GM21515 (cell line): ENCODE results near the gene TWF1.
"Not testable (repeated sequence)": the region's sequence is repeated elsewhere in the genome, so short reads cannot be mapped to it uniquely, and the experiment has no call there.

Source experiments
- ATAC-seq: cut with Tn5 transposase; IDR thresholded peaks from one replicate; pipeline ENCODE4 v1.9.1; 2021; ENCODE audit not compliant: unreplicated experiment

TWF1 gene

DNA sequence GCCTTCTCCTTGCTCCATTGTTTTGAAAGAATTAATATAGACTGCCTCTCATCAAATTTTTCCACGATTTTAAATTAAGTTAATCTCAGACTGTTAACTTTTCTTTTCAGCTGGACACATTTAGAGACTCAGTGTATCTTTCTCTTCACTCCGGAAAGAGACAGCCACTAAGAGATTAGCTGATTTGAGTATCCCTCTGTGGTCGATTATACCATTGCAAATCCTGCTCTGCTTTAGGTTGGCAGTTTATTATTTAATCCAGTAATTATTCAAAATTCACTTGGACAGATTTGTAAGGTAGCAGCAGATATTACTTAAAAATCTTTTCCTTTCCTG is 588 bp upstream of the TWF1 start:
- ATAC-seq: no peak

DNA sequence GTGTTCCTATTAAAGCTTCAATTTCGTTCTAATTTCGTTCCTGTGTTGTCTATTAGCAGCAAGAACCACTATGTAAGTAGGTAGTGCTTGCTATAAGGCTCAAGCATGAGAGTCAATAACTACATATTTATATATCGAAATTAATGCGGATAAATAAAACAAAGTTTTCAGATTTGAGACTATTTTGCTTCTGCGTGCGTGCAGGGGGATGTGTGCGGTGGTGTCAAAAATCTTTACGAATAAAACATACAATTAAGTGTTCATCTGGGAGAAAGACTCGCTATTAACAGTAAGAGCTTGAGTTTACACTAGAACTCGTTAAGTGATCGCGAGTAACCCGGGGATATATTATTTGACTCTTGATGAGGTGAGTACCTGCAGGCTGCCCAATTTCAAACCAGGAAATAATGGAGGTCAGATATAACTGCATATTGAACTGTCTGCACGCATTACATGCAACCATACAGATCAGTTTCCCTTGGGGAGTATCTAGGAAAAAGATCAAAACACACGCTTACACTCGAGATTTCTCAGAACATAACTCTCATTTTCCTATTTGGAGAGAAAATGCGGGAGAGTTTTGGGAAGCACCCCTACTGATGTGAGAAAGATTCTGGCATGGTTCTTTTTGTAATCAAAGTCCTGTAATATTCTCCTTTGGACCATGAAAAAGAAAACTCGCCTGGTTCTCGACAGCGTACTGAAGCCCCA is 813 bp downstream of the TWF1 start:
- no peak for ATAC-seq

DNA sequence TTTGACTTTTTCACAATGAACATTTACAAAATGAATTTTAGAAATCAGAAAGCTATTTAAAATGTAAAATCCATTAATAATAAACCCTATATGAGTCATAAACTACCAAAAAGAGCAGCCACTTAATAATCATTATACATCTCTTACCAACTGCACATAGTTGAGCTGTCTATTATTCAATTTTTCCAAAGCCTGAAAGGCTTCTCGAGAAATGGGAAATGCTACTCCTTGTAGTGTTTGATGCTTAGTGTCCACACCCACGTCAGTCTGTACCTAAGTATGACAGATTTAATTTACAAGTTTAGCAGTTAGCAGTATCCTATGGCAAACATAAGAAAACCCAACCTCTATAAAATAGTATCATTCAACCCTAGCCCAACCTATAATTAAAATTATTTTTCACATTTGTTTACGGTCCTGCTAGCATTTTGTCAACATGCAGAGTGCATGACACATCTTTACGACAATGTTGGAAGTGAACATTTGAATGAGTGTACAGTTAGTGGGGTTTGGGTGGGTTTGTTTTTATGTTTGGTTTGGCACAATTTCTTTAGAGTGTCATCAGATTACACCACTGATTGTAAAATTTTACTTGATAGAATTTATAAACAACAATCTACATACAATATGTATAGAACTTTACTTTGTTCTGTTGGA is 8.4 kb downstream of the TWF1 start:
- ATAC-seq: no peak

DNA sequence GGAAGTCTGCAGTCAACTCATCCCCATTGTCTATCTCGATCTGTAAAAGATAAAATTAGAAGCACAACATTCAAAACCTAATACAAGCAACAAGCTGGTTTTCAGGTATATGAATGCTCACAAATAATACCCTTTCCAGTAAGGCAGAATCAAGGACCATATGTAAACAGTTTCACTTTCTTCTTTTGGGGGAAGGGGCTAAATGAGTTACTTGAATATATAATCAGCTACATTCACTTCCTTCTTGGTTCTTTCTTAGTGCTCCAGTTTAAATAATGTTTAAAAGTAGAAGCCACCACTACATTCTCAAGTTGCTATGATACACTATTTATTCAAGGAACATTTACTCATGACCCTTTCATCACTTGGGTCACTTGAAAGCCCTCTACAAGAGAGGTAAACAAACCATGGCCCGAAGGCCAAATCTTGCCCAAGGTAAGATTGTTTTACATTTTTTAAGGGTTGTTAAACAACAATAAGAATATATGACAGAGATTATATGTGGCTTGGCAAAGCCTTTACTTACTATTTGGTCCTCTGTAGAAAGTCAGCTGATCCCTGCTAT is 10.3 kb downstream of the TWF1 start:
- no peak for ATAC-seq

DNA sequence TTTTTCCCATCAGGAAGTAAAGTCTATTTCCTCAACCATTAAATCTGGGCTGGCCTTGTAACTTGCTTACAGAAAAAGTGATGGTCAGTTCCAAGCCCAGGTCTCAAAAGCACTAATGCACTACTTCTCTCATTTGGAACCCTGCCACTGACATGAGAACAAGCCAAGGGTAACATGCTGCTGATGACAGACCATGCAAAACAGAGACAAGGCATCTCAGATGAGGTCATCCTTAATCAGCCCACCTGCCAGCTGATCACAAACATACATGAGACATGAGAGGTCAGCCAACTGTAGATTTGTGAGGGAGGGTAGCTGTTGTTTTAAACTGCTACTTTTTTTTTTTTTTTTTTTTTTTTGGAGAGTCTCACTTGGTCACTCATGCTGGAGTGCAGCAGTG is 16.2 kb downstream of the TWF1 start:
- ATAC-seq: no peak

DNA sequence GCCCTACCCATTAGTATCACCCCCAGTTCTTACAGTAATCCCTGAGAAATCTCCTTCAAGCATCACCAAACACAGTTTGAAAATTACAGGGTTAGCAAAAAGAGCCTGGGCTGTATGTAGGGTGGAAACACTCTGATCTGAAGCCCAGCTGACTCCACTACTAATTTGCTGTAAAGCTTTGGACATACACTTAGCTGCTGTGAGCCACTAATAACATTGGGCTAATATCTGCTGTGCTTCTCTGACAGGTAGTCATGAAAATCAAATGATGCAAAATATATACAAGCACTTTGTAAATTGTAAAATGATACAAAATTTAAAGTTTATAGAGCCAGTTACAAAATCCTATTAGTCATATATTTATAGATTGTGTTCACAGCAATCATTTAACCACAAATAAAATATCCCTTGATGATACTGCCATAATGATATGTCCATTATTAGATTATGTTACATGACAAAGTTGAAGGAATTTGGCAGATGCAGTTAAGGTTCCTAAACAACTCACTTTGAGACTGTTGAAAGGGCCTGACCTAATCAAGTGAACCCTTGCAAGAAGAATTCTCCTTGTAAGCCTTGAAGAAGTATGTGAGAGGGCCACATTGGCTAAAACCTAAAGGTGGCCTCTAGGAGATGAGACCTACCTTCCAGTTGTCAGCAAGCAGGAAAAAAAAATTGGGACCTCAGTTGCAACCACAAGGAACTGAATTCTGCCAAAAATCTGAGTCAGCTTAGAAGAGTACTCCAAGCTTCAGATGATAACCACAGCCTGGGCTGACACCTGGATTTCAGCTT is 19.0 kb downstream of the TWF1 start:
- no peak for ATAC-seq

DNA sequence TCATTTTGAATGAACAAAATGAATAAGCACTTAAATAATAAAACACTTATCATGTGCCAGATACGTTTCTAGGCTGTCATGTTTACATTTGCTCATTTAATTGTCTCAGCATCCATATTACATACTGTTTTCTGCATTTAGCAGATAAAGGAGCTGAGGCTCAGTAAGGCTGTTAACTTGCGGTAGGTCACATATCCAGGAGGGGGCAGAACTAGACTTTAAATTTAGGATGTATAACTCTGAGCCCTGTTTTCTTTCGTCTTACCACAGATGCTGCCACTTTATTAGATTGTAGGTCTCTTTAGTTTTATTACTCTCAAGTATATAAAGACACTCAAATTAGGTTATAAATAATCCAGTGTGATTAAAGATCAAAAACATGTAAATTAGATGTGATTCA is 29.6 kb downstream of the TWF1 start:
- no peak for ATAC-seq

DNA sequence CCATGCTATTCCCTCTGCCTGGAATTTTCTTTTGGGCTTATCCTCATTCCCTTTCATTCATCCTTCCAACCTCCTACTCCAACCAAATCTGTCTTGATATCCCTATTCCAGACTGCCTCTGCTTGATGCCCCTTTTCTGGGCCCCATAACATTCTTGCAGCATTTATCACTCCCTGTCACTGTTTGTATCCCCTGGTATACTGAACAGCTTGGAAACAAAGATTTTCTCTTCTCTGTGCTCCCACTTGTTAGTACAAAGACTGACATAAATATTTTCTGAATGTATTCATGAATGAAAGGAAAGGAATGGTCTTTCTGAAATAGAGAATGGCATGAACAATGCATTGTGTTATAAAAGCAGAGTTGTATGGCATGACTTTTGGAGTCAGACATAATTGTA is 39.8 kb downstream of the TWF1 start:
- no peak for ATAC-seq

DNA sequence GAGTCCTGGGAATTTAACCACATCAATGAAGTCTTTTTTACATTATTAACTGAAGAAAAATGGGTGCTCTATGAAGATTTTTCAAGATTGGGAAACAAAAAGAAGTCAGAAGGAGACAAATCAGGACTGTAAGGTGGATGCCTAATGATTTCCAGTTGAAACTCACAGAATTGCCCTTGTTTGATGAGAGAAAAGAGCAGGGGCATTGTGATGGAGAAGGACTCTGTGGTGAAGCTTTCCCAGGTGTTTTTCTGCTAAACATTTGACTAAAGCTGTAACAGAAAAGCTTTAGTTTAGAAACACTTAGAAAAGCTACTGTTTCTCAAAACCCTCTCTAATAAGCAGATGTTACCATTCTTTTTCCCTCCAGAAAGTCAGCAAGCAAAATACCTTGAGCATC is 41.6 kb downstream of the TWF1 start:
- ATAC-seq: no peak

DNA sequence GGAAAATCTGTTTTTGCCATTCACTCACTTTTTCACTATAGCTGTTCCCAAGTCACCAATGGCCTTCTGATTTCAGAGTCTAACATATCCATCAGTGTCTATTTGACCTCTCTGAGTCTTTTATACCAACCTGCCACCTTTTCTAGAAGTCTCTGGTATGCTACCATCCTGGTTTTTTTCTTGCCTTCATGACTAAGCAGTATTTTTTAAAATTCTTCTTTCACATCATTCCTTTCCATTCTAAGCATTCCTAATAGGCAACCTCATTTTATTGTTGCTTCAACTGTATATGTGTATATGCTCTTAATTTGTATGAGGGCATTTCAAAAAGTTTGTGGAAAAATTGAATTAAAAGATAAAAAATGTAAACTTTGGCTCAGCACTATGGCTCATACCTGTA is 42.3 kb downstream of the TWF1 start:
- no peak for ATAC-seq

DNA sequence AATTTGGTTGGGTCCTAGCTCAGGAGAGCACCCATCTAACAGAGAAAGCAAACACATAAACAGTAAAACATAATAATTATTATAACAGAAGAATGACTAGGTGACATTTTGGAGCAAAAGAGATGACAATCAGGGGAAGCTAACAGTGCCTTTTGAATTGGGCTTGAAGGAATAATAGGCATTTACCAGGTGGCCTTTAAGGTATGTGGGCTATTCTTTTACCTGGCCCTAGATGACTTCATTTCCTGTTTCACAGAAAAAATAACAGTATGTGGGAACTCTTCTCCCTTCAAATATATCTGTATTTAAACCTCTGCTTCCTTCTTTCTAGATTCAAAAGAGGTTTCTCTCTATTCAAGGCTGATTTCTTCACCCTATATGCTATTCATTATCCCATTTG is 43.5 kb downstream of the TWF1 start:
- ATAC-seq: no peak

DNA sequence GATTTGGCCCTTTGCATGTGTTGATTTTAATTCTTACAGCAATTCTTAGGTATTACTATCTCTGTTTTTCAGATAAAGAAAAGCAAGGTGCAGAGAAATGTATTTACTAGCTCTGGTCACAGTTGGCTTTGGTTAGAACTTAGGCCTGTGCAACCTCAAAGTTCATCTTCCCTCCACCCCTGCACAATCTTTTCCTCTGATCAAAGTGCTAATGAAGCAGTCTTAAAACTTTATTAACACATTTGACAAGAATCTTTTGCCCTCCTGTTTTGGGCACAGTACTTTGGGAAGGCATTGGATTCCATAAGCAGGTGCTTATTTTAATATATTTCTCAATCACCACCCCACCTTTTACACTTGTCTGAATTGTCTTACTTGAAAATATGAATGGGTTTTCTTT is 44.6 kb downstream of the TWF1 start:
- no peak for ATAC-seq

DNA sequence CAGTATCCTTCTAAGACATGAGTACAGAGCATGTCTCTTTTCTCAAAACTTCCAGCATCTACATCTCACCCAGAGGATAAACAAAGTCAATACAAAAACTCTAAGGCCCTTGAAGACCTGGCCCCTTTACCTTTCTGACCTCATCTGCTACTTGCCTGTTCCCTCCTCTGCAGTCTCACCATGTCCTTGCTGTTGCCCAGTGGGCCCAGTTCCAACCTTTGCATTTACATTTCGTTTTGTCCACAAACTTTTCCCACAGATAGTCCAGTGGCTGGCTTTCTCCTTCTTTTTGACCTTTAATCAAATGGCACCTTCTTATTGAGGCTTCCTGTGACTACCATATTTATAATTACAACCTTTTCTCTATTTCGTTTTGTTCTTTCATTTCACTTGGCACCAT is 45.7 kb downstream of the TWF1 start:
- ATAC-seq: no peak

DNA sequence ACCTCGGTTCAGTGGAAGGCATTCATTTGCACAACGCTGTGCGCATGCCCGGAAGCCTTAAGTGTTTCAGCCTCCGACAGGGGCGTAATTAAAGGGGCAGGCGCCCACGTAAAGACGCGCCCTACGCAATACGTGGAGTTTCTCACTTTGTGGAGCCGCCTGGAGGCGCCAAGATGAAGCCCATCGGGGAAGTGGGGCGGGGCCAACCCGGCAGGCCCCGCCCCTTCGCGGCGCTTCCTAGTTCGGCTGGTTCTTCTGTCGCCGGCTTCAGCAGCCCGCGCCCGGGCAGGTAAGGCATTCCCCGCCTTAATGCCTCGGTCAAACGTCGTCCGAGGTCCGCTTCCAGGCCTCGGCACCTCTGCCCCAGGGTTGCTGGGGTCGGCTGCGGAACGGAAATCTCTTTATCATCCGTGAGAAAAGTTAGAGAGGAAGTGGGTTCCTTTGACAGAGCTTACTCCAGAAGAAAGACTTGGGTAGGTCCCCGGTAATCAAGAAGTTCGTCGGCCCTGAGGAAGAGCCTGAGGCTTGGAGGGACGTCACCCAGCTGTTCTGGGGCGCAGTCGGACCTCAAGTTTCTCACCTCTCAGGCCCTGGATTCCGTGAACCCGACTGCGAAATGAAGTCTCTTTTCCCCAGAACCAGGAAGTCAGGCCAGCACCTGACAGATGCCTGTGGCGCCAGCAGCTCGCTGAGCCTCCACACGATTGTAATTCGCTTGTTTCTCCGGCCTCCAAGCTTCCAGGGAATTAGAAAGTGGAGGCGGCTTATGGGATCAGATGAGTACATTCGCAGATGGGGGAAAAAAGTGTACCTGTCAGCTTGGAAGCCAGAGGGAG is 47.2 kb downstream of the TWF1 start, which contains the start of the genes IRAK4 and PUS7L:
Gene IRAK4, plus strand, starts transcription at position 224 of the 836 bp plus-strand sequence. CDS start 9,161 bp downstream, outside the sequence.
Gene PUS7L, minus strand, starts transcription at position 63 of the 836 bp plus-strand sequence. CDS start 3,545 bp downstream, outside the sequence.
- peak; percentile 94 for ATAC-seq

DNA sequence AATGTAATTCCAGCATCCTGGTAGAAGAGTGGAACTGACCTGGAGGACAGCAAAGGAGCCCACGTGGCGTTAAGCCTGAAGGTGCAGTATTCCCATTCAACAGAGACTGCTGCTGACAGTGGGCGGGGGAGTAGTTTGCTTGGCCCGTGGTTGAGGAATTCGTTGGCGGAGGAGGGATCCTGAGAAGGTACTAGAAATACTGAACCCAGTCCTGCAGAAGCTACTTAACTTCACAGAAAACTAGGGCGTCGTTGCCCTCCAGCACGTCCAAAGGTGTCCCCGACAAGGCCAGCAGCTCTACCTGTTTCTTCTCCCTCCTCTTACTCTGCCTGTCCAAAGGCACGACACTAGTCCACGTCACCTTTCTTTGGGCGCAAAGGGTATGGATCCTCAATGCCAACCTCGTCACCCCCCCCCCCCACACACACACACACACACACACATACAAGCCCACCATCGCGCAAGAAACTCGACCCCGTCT is 47.8 kb downstream of the TWF1 start:
- ATAC-seq: peak; percentile 6

DNA sequence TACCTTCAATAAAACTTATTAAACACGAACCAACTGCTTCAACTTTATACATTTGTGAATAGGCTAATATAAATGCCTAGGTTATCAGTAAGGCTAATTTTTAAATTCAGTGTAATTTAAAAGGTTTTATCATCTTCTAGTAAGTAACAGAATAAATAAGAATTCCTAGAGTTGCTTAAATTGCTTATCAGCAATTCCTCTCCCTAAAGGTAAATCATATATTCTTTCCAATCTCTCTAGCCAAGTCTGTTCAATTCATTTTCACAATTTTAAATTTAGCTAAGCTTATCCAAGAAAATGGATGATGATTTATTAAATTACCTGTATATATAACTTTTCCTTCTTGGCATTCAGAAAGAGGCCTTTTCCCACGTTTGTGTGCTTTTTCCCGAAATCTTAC is 52.1 kb downstream of the TWF1 start:
- no peak for ATAC-seq

DNA sequence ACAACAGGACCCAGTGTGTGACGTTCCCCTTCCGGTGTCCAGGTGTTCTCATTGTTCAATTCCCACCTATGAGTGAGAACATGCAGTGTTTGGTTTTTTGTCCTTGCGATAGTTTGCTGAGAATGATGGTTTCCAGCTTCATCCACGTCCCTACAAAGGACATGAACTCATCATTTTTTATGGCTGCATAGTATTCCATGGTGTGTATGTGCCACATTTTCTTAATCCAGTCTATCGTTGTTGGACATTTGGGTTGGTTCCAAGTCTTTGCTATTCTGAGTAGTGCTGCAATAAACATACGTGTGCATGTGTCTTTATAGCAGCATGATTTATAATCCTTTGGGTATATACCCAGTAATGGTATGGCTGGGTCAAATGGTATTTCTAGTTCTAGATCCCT is 54.8 kb downstream of the TWF1 start:
- ATAC-seq: not testable (repeated sequence)

DNA sequence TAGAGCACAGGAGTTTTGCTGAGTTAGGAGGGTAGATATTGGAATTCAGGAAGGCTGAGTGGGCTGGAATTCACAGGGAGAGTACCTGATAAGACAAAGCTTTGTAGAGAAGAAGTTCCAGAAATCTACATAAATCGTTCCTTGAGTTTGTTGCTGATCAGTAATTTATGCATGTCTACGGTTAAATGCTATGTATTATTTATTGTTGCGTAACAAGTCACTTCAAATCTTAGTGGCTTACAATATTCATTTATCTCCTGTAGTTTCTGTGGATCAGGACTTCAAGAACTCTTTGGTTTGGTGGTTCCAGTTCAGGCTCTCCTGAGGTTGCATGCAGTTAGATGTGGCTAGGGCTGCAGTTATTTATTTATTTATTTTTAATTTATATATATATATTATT is 55.3 kb downstream of the TWF1 start:
- no peak for ATAC-seq

DNA sequence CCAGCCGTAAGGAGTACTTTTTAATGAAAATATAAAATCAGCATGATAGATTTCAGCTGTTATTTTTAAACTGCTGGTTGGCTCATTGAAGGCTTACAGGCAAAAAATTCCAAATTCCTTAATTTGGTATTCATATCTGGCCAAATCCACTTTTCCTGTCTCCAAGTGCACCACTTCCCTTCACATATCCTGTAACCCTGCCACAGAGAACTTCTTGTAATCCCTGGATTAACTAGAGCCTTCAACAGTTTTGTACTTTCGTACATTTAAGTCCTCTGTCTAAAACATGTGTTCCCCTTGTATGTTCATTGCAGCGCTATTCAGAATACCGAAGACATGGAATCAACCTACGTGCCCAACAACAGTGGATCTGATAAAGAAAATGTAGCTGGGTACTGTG is 57.1 kb downstream of the TWF1 start:
- ATAC-seq: no peak

DNA sequence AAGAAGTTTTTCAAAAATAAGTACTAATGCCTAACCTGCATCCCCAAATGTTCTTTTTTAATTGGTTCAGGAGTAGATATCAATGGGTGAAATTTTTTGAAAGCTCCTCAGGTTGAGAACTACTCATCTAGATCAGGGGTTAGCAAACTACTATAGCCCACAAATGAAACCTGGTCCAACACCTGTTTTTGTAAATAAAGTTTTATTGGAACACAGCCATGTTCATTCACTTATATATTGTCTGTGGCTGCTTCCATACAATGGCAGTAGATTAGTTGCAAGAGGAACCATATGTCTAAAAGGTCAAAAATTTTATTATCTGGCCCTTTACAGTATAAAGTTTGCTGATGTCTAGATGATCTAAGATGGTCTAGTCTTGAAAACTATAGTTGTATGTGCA is 61.3 kb downstream of the TWF1 start:
- no peak for ATAC-seq
